GM21360 (cell line): ENCODE results near the gene ZNF649.
"Not testable (repeated sequence)": the region's sequence is repeated elsewhere in the genome, so short reads cannot be mapped to it uniquely, and the experiment has no call there.

ENCODE experiments used
- ATAC-seq: cut with Tn5 transposase; IDR thresholded peaks from one replicate; pipeline ENCODE4 v1.9.1; 2021; ENCODE audit warnings: mild to moderate bottlenecking, moderate library complexity; ENCODE audit not compliant: unreplicated experiment

Gene ZNF649

GRCh38 chr19:51904331-51905165, at the start of gene ZNF649:
Gene ZNF649 (minus strand): TSS chr19:51905017. CDS start chr19:51900107, 4,910 bp downstream.
- no peak for ATAC-seq

GRCh38 chr19:51948975-51949374, 44.2 kb upstream of the ZNF649 start:
- ATAC-seq, result no peak

GRCh38 chr19:51946602-51947001, 41.8 kb upstream of the ZNF649 start:
- no peak for ATAC-seq

- ATAC-seq, result no peak
These were observed 40.2 kb upstream of the ZNF649 start for GRCh38 chr19:51944798-51945552.

- ATAC-seq, result no peak
These were observed 34.1 kb upstream of the ZNF649 start for GRCh38 chr19:51938936-51939335.

GRCh38 chr19:51931921-51932320, 27.1 kb upstream of the ZNF649 start:
- no peak for ATAC-seq

GRCh38 chr19:51927859-51928258, 23.0 kb upstream of the ZNF649 start:
- no peak for ATAC-seq

- ATAC-seq, result peak; percentile 88
These were observed 22.2 kb upstream of the ZNF649 start, which contains the start of gene ZNF613 for GRCh38 chr19:51926784-51927741. Gene ZNF613 (plus strand): TSS chr19:51927472. CDS start chr19:51936221, 8,749 bp downstream.

GRCh38 chr19:51926426-51926783, 21.6 kb upstream of the ZNF649 start:
- no peak for ATAC-seq

- no peak for ATAC-seq
These were observed 17.1 kb upstream of the ZNF649 start for GRCh38 chr19:51921949-51922348.

GRCh38 chr19:51919606-51920005, 14.8 kb upstream of the ZNF649 start:
- ATAC-seq, result no peak

- ATAC-seq, result no peak
These were observed 11.3 kb upstream of the ZNF649 start for GRCh38 chr19:51916167-51916566.

GRCh38 chr19:51915324-51915867, 10.6 kb upstream of the ZNF649 start:
- ATAC-seq, result no peak

- ATAC-seq, result not testable (repeated sequence)
These were observed 3.2 kb upstream of the ZNF649 start for GRCh38 chr19:51907981-51908380.

GRCh38 chr19:51906108-51906507, 1.3 kb upstream of the ZNF649 start:
- ATAC-seq, result not testable (repeated sequence)

GRCh38 chr19:51905639-51906038, 822 bp upstream of the ZNF649 start:
- not testable (repeated sequence) for ATAC-seq

GRCh38 chr19:51905206-51905605, 389 bp upstream of the ZNF649 start:
- no peak for ATAC-seq

- no peak for ATAC-seq
These were observed 1.6 kb downstream of the ZNF649 start for GRCh38 chr19:51903192-51903591.

GRCh38 chr19:51901860-51902259, 3.0 kb downstream of the ZNF649 start:
- ATAC-seq, result no peak

GRCh38 chr19:51891193-51891747, 13.5 kb downstream of the ZNF649 start:
- no peak for ATAC-seq
